Endodermal cell (in vitro differentiated cells): ENCODE results near the gene TMIE. TPM values are rescaled to one million over a fixed set of nuclear protein-coding genes. Genes with fewer than 3 reads are reported as not detected.
A peak's percentile ranks its signal among the peaks of the same experiment; 100 is the strongest.

Experiments used
- DNase-seq: peaks from one replicate; pipeline ENCODE4 v3.0.0-alpha.2; 2017
- H3K27ac ChIP-seq: 2 replicates; pipeline ENCODE4 v1.5.1; 2013; ENCODE audit warnings: mild to moderate bottlenecking, low read depth, low read length, moderate library complexity
- H3K27me3 ChIP-seq: 2 replicates; pipeline ENCODE4 v1.6.1; 2013; ENCODE audit warnings: mild to moderate bottlenecking, low read length, moderate library complexity; ENCODE audit not compliant: insufficient read depth, control insufficient read depth, poor library complexity, severe bottlenecking
- H3K36me3 ChIP-seq: 2 replicates; pipeline ENCODE4 v1.7.0; 2013; ENCODE audit warnings: mild to moderate bottlenecking, low read length, moderate library complexity; ENCODE audit not compliant: control insufficient read depth, insufficient read depth
- H3K4me1 ChIP-seq: one replicate; pipeline ENCODE4 v1.7.0; 2013; ENCODE audit warnings: low read length; ENCODE audit not compliant: control insufficient read depth, insufficient read depth
- H3K4me3 ChIP-seq: 2 replicates; pipeline ENCODE4 v1.5.1; 2013; ENCODE audit warnings: mild to moderate bottlenecking, low read length, moderate library complexity
- H3K9ac ChIP-seq: 2 replicates; pipeline ENCODE4 v1.6.1; 2013; ENCODE audit warnings: mild to moderate bottlenecking, low read length, moderate library complexity; ENCODE audit not compliant: poor library complexity, severe bottlenecking; ENCODE audit errors: extremely low read depth
- H3K9me3 ChIP-seq: 2 replicates; pipeline ENCODE4 v1.6.1; 2013; ENCODE audit warnings: mild to moderate bottlenecking, low read length, moderate library complexity; ENCODE audit not compliant: control insufficient read depth
- H3K27ac Mint-ChIP-seq: 2 replicates; pipeline ENCODE4 v1.8.0; 2020; ENCODE audit warnings: mixed read lengths
- H3K27me3 Mint-ChIP-seq: 2 replicates; pipeline ENCODE4 v1.8.0; 2021; ENCODE audit warnings: mild to moderate bottlenecking, mixed read lengths; ENCODE audit not compliant: insufficient read depth
- H3K36me3 Mint-ChIP-seq: 2 replicates; pipeline ENCODE4 v1.8.0; 2020; ENCODE audit warnings: low read depth, mixed read lengths
- H3K4me1 Mint-ChIP-seq: 2 replicates; pipeline ENCODE4 v1.8.0; 2020; ENCODE audit warnings: mixed read lengths
- H3K4me3 Mint-ChIP-seq: 2 replicates; pipeline ENCODE4 v1.8.0; 2020; ENCODE audit warnings: mild to moderate bottlenecking, moderate library complexity, mixed read lengths
- H3K9me3 Mint-ChIP-seq: 2 replicates; pipeline ENCODE4 v1.8.0; 2020; ENCODE audit warnings: mild to moderate bottlenecking, mixed read lengths
- WGBS, 2 experiments: methylation state at CpG; one replicate each; pipeline versions ENCODE4 v1.1.5 to v1.1.7; 2013; ENCODE audit warnings: missing lambda C conversion rate in 2 of 2, mixed read lengths in 1 of 2; ENCODE audit not compliant: insufficient coverage in 1 of 2, insufficient read length in 1 of 2; 5-methylcytosine and 5-hydroxymethylcytosine counted together
- total RNA-seq, 2 donors: library from RNA; stranded (reverse); fragmentation: NEBNext Ultra II Directional in 1 of 2; extraction: Animal tissue kit (Norgen Biotek cat#: 25700) in 1 of 2; gene quantifications; 2 replicates in 1 of 2; 3 replicates in 1 of 2; pipeline ENCODE4 v1.2.1, GENCODE V29; 2021
- TF ChIP-seq, protein P1 (sequence below): fragments of 200-600 bp; sonication (generic); conservative IDR thresholded peaks from 2 replicates; pipeline ENCODE4 v1.5.0; 2021; ENCODE audit warnings: antibody characterized with exemption, mild to moderate bottlenecking

TMIE gene
- total RNA-seq, 2 donors from 2014 or later = 1.0 to 1.1 TPM

DNA sequence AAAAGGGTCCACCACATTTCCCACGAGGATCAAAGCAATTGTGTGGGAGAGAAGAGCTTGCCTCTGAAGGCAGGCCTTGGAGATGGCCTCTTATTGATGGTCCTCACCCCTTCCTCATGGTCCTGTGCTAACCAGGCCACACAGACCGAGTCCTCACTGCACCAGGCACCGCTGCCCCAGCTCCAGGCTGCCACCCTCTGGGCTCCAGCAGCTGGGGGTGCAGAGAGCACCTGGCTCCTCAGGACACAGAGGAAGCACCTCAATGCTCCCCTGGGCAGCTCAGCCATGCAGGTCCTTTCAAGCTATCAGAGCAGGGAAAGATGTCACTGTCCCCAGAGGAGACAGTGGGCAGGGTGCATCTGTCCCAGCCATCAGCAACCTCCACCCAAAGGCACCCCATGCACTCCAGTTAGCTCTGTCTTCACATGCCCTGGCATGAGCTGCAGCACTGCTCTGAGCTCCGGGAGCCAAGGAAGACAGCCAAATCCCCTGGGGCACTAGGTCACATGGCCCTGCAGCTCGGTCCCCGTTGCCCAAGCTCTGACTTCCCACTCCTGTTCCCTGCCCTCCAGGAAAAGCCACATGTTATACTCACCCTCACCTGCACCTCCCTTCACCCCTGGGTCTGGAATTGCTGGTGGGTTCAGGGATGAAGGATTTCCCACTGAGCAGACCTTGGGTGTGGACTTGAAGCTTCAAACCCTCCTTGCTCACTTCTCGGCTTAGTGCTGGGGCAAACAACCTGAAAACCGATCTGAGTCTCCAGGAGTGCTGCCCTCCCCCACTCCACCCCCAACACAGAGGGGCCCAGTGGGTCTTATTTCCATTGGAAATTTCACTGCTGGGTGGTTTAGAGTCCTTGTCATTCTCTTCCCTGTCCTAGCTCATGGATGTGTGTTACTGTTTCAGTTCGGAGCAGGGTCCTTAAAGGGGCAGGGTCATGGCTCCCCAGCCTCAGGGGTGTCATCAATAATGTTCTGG lies 40.4 kb upstream of the TMIE start:
- 58 to 61% methylated on average over 6 to 9 of the region's 9 CpGs for WGBS, 2 experiments
- no peak overlapping the region for H3K4me3 ChIP-seq
- Mint-ChIP-seq H3K36me3 (no peaks in the 10 kb centered on the region), H3K9me3 (no peaks in the 10 kb centered on the region), H3K4me3 (no peak overlapping the region), H3K27me3 (peaks cover 2% of the 10 kb centered on the region), H3K4me1 (peaks cover 44% of the 10 kb centered on the region), H3K27ac (no peak overlapping the region)
- TF ChIP-seq, protein P1, sequence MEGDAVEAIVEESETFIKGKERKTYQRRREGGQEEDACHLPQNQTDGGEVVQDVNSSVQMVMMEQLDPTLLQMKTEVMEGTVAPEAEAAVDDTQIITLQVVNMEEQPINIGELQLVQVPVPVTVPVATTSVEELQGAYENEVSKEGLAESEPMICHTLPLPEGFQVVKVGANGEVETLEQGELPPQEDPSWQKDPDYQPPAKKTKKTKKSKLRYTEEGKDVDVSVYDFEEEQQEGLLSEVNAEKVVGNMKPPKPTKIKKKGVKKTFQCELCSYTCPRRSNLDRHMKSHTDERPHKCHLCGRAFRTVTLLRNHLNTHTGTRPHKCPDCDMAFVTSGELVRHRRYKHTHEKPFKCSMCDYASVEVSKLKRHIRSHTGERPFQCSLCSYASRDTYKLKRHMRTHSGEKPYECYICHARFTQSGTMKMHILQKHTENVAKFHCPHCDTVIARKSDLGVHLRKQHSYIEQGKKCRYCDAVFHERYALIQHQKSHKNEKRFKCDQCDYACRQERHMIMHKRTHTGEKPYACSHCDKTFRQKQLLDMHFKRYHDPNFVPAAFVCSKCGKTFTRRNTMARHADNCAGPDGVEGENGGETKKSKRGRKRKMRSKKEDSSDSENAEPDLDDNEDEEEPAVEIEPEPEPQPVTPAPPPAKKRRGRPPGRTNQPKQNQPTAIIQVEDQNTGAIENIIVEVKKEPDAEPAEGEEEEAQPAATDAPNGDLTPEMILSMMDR = no peak
- no peak overlapping the region for H3K9ac ChIP-seq
- no peaks in the 10 kb centered on the region for H3K9me3 ChIP-seq
- peaks cover 9% of the 10 kb centered on the region for H3K4me1 ChIP-seq
- no peaks in the 10 kb centered on the region for H3K36me3 ChIP-seq
- peak; percentile 49 for DNase-seq
- no peaks in the 10 kb centered on the region for H3K27me3 ChIP-seq
- H3K27ac ChIP-seq = no peak overlapping the region

DNA sequence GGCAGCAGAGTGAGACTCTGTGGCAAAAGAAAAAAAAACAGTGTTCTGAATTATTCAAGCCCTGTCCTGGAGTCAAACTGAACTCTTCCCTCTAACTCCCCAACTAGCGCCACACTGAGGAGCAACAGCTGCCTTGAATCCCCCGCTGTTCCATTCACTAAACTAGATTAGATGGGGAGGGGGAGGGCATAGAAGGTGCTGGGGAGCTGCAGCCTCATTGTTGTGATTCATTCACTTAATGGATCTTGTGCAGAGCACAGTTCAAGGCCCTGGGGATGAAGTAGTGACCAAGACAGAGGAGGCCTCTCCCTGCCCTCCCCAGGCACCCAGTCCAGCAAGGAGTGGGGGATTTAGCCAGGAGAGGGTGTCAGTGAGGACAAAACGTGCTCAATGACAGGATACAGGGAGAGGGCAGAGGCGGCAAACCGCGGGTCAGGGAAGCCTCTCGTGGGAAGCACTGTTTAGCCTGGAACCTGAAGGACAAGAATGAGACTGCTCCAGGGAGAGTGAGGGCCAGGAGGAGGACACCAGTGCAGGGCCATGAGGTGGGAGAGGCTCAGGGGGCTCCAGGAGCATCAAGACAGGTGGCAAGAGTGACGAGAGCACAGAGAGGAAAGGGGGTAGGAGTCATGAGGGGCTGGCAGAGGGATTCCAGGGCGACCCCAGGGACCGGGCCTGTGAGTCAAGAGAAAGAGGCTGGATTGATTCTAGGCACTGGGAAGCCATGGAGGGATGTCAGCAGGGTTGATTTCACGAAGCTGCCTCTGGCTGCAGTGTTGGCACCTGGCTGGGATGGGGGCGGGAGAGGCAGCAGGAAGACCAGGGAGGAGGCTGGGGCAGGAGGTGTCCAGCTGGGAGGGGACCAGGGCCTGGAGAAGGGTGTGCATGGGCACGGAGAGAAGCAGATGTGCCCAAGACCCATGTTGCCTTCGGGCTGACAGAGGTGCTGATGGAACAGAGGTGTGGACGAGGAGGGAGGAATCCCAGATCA lies 39.1 kb upstream of the TMIE start:
- H3K36me3 ChIP-seq = no peaks in the 10 kb centered on the region
- peak; percentile 62 for DNase-seq
- WGBS, 2 experiments = 76 to 80% methylated on average over 11 to 15 of the region's 15 CpGs
- H3K9me3 ChIP-seq = no peaks in the 10 kb centered on the region
- no peak overlapping the region for H3K27ac Mint-ChIP-seq
- peaks cover 39% of the 10 kb centered on the region for H3K4me1 Mint-ChIP-seq
- no peaks in the 10 kb centered on the region for H3K9me3 Mint-ChIP-seq
- H3K4me1 ChIP-seq = peaks cover 9% of the 10 kb centered on the region
- H3K9ac ChIP-seq = no peak overlapping the region
- no peaks in the 10 kb centered on the region for H3K36me3 Mint-ChIP-seq
- no peaks in the 10 kb centered on the region for H3K27me3 ChIP-seq
- no peak overlapping the region for H3K27ac ChIP-seq
- TF ChIP-seq, protein P1 = no peak
- no peak overlapping the region for H3K4me3 Mint-ChIP-seq
- peaks cover 2% of the 10 kb centered on the region for H3K27me3 Mint-ChIP-seq
- H3K4me3 ChIP-seq = no peak overlapping the region

DNA sequence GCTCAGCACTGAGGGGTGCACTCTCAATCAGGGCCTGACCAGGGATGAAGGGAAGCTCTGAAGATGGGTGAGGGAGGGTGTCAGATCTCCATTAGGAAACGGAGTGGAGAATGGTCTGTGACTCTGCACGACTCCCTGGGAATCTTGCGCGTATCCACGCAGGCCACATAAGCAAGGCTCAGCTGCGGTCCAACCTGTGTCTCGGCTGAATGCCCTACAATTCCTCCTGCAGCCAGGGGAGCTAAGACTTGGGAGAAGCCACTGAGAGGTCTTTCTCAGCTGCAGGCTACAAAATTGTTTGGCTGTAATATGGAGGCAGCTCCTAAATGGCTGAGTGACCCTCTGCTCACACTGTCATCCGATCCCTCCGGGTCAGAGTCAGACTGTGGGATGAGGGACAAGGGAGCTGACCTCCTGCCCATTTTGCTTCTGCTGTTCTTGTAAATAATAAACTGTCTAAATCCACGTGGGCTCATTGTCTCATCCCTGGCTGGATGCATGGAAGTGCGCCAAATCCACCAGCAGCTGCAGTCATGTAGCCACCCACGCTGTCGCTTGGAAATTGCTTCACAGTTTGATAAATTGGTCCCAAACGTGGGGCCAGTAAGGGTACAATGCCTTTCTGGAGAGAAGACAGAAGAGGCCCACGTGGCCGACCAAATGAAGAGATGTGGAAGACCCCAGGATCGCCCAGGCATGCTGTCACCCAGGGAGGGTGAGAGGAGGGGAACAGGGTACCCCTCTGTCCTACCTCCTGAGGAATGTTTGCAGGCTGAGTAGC lies 38.2 kb upstream of the TMIE start:
- DNase-seq = peak; percentile 48
- H3K4me3 Mint-ChIP-seq = no peak overlapping the region

More for the DNA sequence above, 38.2 kb upstream of the TMIE start:
- Mint-ChIP-seq H3K9me3 (no peaks in the 10 kb centered on the region), H3K27me3 (peaks cover 2% of the 10 kb centered on the region), H3K36me3 (no peaks in the 10 kb centered on the region), H3K4me1 (peaks cover 39% of the 10 kb centered on the region), H3K27ac (no peak overlapping the region)
- Histone ChIP-seq H3K9me3 (no peaks in the 10 kb centered on the region), H3K4me1 (peaks cover 9% of the 10 kb centered on the region), H3K9ac (no peak overlapping the region), H3K27me3 (no peaks in the 10 kb centered on the region), H3K27ac (no peak overlapping the region), H3K4me3 (no peak overlapping the region), H3K36me3 (no peaks in the 10 kb centered on the region)
- WGBS, 2 experiments = 82 to 89% methylated on average over 16 to 17 of the region's 17 CpGs
- TF ChIP-seq, protein P1 = no peak
